Left lung (tissue), 10 donors: Measurements from ENCODE around the gene DCBLD1. TPM values are rescaled to one million over a fixed set of nuclear protein-coding genes. Genes with fewer than 3 reads are reported as not detected.

Experiments
- ATAC-seq: fragments of 200-7000 bp; cut with Tn5 transposase; one replicate; pipeline ENCODE4 v1.9.1; 2020; ENCODE audit warnings: moderate library complexity
- DNase-seq, 4 donors: peaks; one replicate each; pipeline ENCODE4 v3.0.0-alpha.2; 2013 to 2020
- H3K27ac ChIP-seq, 2 donors: fragments of 200-600 bp; sonication (generic) in 1 of 2; one replicate each; pipeline versions ENCODE4 v1.5.0 to v1.8.0; 2020 to 2021
- H3K27me3 ChIP-seq, 2 donors: fragments of 200-600 bp; sonication (generic) in 1 of 2; one replicate each; pipeline versions ENCODE4 v1.5.0 to v1.8.0; 2020 to 2021
- H3K36me3 ChIP-seq, 2 donors: fragments of 200-600 bp; sonication (generic) in 1 of 2; one replicate each; pipeline versions ENCODE4 v1.5.0 to v1.8.0; 2020 to 2021
- H3K4me1 ChIP-seq, 2 donors: fragments of 200-600 bp; one replicate each; pipeline ENCODE4 v1.8.0; 2021
- H3K4me3 ChIP-seq, 2 donors: fragments of 200-600 bp; sonication (generic) in 1 of 2; one replicate each; pipeline versions ENCODE4 v1.5.0 to v1.8.0; 2020 to 2021; ENCODE audit warnings: mild to moderate bottlenecking in 1 of 2
- H3K9me3 ChIP-seq, 2 donors: fragments of 200-600 bp; sonication (generic) in 1 of 2; one replicate each; pipeline versions ENCODE4 v1.5.0 to v1.8.0; 2020 to 2021
- CTCF ChIP-seq, 2 donors: fragments of 200-600 bp; sonication (generic) in 1 of 2; IDR thresholded peaks; one replicate each; pipeline versions ENCODE4 v1.5.0 to v1.8.0; 2021; ENCODE audit warnings: antibody characterized with exemption in 2 of 2
- intact Hi-C, 2 donors: fragments of 100-400 bp; cut with DNase I; formaldehyde crosslinking; loops; one replicate each; pipeline versions ENCODE4 v1.11.2 to v1.14.2; 2022
- polyA plus RNA-seq, 6 donors: library from polyadenylated mRNA; unstranded; fragments of 120-200 nt; gene quantifications; one replicate each; pipeline ENCODE4 v1.2.1, GENCODE V29; 2013; ENCODE audit not compliant: insufficient read length in 6 of 6
- total RNA-seq, 2 donors: library from RNA; stranded (reverse); fragmentation: NEBNext Ultra II Directional; extraction: Animal tissue kit (Norgen Biotek cat#: 25700); gene quantifications; one replicate each; pipeline ENCODE4 v1.2.1, GENCODE V29; 2021
- donor health status: DM: no; HTN: yes; CAD: no.
- donor health status: DM: no; HTN: no; CAD: no.

DCBLD1 gene
- total and polyA plus RNA-seq, 8 donors = 20.8 to 55.8 (median 35.8) TPM

GRCh38 chr6:117597755-117598154 lies 115.3 kb downstream of the DCBLD1 start:
- ATAC-seq (no peak), DNase-seq (no peak)
- Histone ChIP-seq H3K4me3 (no peak overlapping the region), H3K9me3 (peaks cover 0 to 5% of the 10 kb centered on the region in 2 donors), H3K4me1 (peaks cover 19 to 33% of the 10 kb centered on the region in 2 donors), H3K27ac (no peak overlapping the region), H3K36me3 (no peaks in the 10 kb centered on the region), H3K27me3 (no peaks in the 10 kb centered on the region)
- intact Hi-C loops = no loop called here
- TF ChIP-seq CTCF (IDR thresholded peaks at IDR 0.05) = no peak

Other genes with a start within 250 kb of the DCBLD1 start
- not detected for gene VGLL2, start 217.1 kb upstream of the DCBLD1 start, total RNA-seq
- not detected for gene VGLL2, start 217.1 kb upstream of the DCBLD1 start, polyA plus RNA-seq
- 100 to 1,000 TPM in 1 of 2 donors, 10 to 100 TPM in 1; 80.2 to 305 TPM for gene ROS1, start 56.7 kb upstream of the DCBLD1 start, total RNA-seq
- gene ROS1, start 56.7 kb upstream of the DCBLD1 start, polyA plus RNA-seq = 10 to 100 TPM; 21.2 to 97.5 (median 29.6) TPM
- 10 to 100 TPM; 19.1 to 32.1 TPM for gene GOPC, start 119.8 kb downstream of the DCBLD1 start, total RNA-seq
- gene GOPC, start 119.8 kb downstream of the DCBLD1 start, polyA plus RNA-seq = 10 to 100 TPM; 69.7 to 85.7 (median 78.6) TPM
- gene NUS1, start 192.8 kb downstream of the DCBLD1 start, total RNA-seq = 10 to 100 TPM; 30.2 to 47.3 TPM
- gene NUS1, start 192.8 kb downstream of the DCBLD1 start, polyA plus RNA-seq = 10 to 100 TPM; 38.2 to 44.2 (median 41.2) TPM